Measurements from ENCODE around the gene LRP1B. TPM values are rescaled to one million over a fixed set of nuclear protein-coding genes. Genes with fewer than 3 reads are reported as not detected.
A peak's percentile ranks its signal among the peaks of the same experiment; 100 is the strongest.
"Not testable (repeated sequence)": the region's sequence is repeated elsewhere in the genome, so short reads cannot be mapped to it uniquely, and the experiment has no call there.

Gene LRP1B
- polyA plus RNA-seq, 6 donors from 2014 or later, result not detected

- Mint-ChIP-seq H3K27me3 (no peaks in the 10 kb centered on the region), H3K4me3 (peak overlapping the region in 1 of 8 donors; percentile 35), H3K4me1 (no peaks in the 10 kb centered on the region), H3K36me3 (no peaks in the 10 kb centered on the region), H3K9me3 (peaks cover 0 to 1% (median 0%) of the 10 kb centered on the region in 7 donors), H3K27ac (no peak overlapping the region)
- ATAC-seq (ENCODE audit: low read depth in 2 of 2) (no peak), DNase-seq (no peak)
Measured at GRCh38 chr2:140586379-140586778, 1544.4 kb downstream of the LRP1B start.

DNA sequence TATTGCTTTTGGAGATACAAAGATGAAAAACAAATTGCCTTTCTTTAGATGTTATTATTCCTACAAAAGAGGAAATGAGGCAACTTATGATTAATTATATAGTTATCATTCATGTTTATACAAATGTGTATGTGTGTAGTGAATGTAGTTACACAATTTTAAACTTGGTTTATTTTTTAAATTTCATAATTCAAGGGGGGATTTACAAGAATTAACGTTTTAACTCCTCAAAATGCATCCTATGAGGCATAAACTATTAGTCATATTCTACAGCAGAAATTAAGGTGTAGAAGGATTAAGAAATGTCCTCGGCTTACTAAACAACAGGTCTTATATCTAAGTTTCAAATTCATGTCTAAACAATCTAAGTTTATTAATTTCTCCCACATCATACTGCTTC, 1545.8 kb downstream of the LRP1B start:
- H3K9me3 Mint-ChIP-seq, result no peaks in the 10 kb centered on the region

DNA sequence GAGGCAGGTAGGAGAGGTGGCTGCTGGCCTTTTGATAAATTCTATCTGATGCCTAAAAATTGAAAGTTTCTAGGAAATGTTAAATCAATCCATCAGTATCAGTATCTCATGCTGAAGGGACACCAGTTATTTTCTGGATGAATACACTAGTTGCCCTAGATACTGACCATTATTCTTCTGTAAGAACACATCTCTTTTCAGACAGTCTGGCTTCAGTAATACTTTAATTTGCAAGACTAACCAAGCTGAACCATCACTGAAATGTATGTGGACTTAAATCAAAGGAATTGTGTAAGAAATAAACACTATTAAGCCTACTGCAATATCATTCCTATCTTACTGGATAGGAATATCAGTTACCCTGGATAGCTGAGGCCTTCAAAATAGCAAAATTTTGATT, 1546.3 kb downstream of the LRP1B start:
- H3K27ac Mint-ChIP-seq, result no peak overlapping the region
- ATAC-seq (ENCODE audit: low read depth in 2 of 2) (no peak), DNase-seq (no peak)
- H3K36me3 Mint-ChIP-seq, result no peaks in the 10 kb centered on the region
- H3K27me3 Mint-ChIP-seq, result no peaks in the 10 kb centered on the region
- H3K4me1 Mint-ChIP-seq, result no peaks in the 10 kb centered on the region
- H3K4me3 Mint-ChIP-seq, result no peak overlapping the region
- H3K9me3 Mint-ChIP-seq, result no peaks in the 10 kb centered on the region

More for the DNA sequence above, 1545.8 kb downstream of the LRP1B start:
- no peak for DNase-seq
- H3K27ac Mint-ChIP-seq, result no peak overlapping the region
- no peaks in the 10 kb centered on the region for H3K36me3 Mint-ChIP-seq
- no peaks in the 10 kb centered on the region for H3K4me1 Mint-ChIP-seq
- no peak for ATAC-seq (ENCODE audit: low read depth in 2 of 2)
- no peaks in the 10 kb centered on the region for H3K27me3 Mint-ChIP-seq
- no peak overlapping the region for H3K4me3 Mint-ChIP-seq

GRCh38 chr2:140580532-140581151, 1550.2 kb downstream of the LRP1B start:
- no peaks in the 10 kb centered on the region for H3K27me3 Mint-ChIP-seq
- ATAC-seq (ENCODE audit: low read depth in 2 of 2) (no peak), DNase-seq (no peak)
- peaks cover 0 to 8% (median 1%) of the 10 kb centered on the region in 7 donors for H3K9me3 Mint-ChIP-seq
- no peaks in the 10 kb centered on the region for H3K36me3 Mint-ChIP-seq
- H3K27ac Mint-ChIP-seq, result no peak overlapping the region
- no peaks in the 10 kb centered on the region for H3K4me1 Mint-ChIP-seq
- no peak overlapping the region for H3K4me3 Mint-ChIP-seq

- H3K4me3 Mint-ChIP-seq, result no peak overlapping the region
- H3K36me3 Mint-ChIP-seq, result no peaks in the 10 kb centered on the region
- DNase-seq, result no peak
- ATAC-seq (ENCODE audit: low read depth in 2 of 2), result no peak
- no peak overlapping the region for H3K27ac Mint-ChIP-seq
- H3K27me3 Mint-ChIP-seq, result no peaks in the 10 kb centered on the region
- no peaks in the 10 kb centered on the region for H3K4me1 Mint-ChIP-seq
- H3K9me3 Mint-ChIP-seq, result peaks cover 0 to 8% (median 2%) of the 10 kb centered on the region in 7 donors
Measured at GRCh38 chr2:140577453-140577852, 1553.4 kb downstream of the LRP1B start.

DNA sequence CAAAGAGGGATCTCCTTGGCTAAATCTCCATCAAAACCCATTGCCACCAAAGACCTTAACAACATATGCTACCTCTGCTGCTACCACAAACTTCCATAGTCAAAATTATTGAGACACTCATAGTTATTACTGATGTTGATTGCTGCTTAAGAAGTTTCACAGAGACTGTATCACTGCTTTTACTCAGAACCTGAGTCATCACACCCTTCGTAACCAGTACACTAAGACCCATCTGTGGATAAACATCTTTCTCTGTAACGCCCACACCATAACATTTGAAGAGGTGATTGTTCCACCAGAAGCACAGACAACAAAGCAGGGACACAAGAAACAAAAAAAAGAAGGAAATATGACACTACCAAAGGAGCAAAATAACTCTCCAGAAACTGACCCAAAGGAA, 1563.1 kb downstream of the LRP1B start:
- ATAC-seq (ENCODE audit: low read depth in 2 of 2), result no peak
- no peaks in the 10 kb centered on the region for H3K27me3 Mint-ChIP-seq

GRCh38 chr2:140565756-140566155, 1565.1 kb downstream of the LRP1B start:
- DNase-seq, result no peak
- Mint-ChIP-seq H3K9me3 (peaks cover 0 to 3% (median 0%) of the 10 kb centered on the region in 7 donors), H3K36me3 (no peaks in the 10 kb centered on the region), H3K4me3 (no peak overlapping the region), H3K4me1 (no peaks in the 10 kb centered on the region), H3K27ac (no peak overlapping the region), H3K27me3 (no peaks in the 10 kb centered on the region)
- no peak for ATAC-seq (ENCODE audit: low read depth in 2 of 2)

More for the DNA sequence above, 1563.1 kb downstream of the LRP1B start:
- Mint-ChIP-seq H3K4me1 (no peaks in the 10 kb centered on the region), H3K9me3 (peaks cover 0 to 3% (median 0%) of the 10 kb centered on the region in 7 donors), H3K4me3 (no peak overlapping the region), H3K27ac (no peak overlapping the region), H3K36me3 (no peaks in the 10 kb centered on the region)
- DNase-seq, result no peak

GRCh38 chr2:140555701-140556100, 1575.1 kb downstream of the LRP1B start:
- no peak overlapping the region for H3K27ac Mint-ChIP-seq
- H3K4me1 Mint-ChIP-seq, result no peaks in the 10 kb centered on the region
- no peaks in the 10 kb centered on the region for H3K36me3 Mint-ChIP-seq
- H3K9me3 Mint-ChIP-seq, result peaks cover 0 to 13% (median 0%) of the 10 kb centered on the region in 7 donors
- H3K27me3 Mint-ChIP-seq, result no peaks in the 10 kb centered on the region
- H3K4me3 Mint-ChIP-seq, result no peak overlapping the region
- DNase-seq (no peak), ATAC-seq (ENCODE audit: low read depth in 2 of 2) (no peak)

DNA sequence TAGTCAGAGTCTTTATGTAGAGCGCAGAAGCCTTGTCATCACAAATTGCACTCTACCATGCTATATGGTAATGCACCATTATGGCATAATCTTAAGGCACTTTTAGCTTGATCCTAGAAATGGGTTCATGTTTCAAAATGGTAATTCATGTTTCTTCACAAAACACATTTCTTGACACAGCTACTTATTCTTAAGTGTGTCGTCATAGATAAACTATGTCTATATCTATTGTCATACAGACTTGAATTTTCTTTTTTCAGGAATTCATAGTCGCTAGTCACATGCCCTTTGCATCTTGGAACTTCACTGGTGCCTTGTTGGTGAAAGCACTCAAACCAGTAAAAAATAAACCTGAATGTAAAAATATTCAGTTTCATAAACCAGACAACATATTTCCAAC, 1578.2 kb downstream of the LRP1B start:
- ATAC-seq (ENCODE audit: low read depth in 2 of 2), result no peak
- H3K27me3 Mint-ChIP-seq, result no peaks in the 10 kb centered on the region
- no peak for DNase-seq

DNA sequence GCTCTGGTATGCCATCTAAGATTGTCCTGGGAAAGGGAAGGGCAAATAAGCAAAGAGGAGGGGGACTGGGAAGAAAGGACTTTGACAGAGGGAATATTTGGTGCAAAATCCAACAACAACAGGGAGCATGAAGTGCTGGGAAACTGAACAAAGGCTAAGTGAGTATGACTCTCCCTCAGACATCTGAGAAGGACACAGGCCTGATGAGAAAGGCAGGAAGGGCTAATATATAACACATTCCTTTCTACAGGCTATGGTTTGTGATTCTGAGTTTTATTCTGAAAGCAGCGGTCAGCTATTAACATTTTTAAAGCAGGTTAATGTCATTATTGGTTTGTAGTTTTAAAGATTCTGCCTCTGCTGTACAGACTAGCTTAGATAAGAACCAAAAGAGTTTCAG, 1579.5 kb downstream of the LRP1B start:
- H3K4me3 Mint-ChIP-seq, result no peak overlapping the region

More for the DNA sequence above, 1578.2 kb downstream of the LRP1B start:
- no peaks in the 10 kb centered on the region for H3K36me3 Mint-ChIP-seq
- H3K4me1 Mint-ChIP-seq, result no peaks in the 10 kb centered on the region
- H3K27ac Mint-ChIP-seq, result no peak overlapping the region
- peaks cover 0 to 13% (median 0%) of the 10 kb centered on the region in 7 donors for H3K9me3 Mint-ChIP-seq
- no peak overlapping the region for H3K4me3 Mint-ChIP-seq

DNA sequence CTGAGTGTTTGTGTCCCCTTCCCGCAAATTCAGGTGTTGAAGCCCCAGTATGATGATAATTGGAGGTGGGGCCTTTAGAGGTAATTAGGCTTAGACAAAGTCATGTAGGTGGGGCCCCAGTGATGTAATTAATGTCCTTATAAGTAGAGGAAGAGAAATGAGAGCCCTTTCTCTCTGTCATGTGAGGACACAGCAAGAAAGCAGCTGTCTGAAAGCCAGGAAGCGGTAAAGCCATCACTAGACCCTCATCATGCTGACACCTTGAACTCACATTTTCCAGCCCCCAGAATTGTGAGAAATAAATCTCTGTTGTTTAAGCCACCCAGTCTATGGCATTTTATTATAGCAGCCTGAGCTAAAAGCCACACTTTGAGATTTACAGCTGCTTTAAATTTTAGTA, 1580.0 kb downstream of the LRP1B start:
- no peak overlapping the region for H3K27ac Mint-ChIP-seq

More for the DNA sequence above, 1579.5 kb downstream of the LRP1B start:
- ATAC-seq (ENCODE audit: low read depth in 2 of 2), result no peak
- peaks cover 0 to 10% (median 0%) of the 10 kb centered on the region in 7 donors for H3K9me3 Mint-ChIP-seq
- no peaks in the 10 kb centered on the region for H3K4me1 Mint-ChIP-seq
- H3K36me3 Mint-ChIP-seq, result no peaks in the 10 kb centered on the region
- no peaks in the 10 kb centered on the region for H3K27me3 Mint-ChIP-seq
- H3K27ac Mint-ChIP-seq, result no peak overlapping the region
- no peak for DNase-seq

GRCh38 chr2:140544769-140545168, 1586.0 kb downstream of the LRP1B start:
- not testable (repeated sequence) for H3K27me3 Mint-ChIP-seq; H3K9me3 Mint-ChIP-seq; H3K36me3 Mint-ChIP-seq; ATAC-seq (ENCODE audit: low read depth in 2 of 2); DNase-seq; H3K4me3 Mint-ChIP-seq; H3K27ac Mint-ChIP-seq; H3K4me1 Mint-ChIP-seq

More for the DNA sequence above, 1580.0 kb downstream of the LRP1B start:
- DNase-seq (no peak), ATAC-seq (ENCODE audit: low read depth in 2 of 2) (no peak)
- H3K9me3 Mint-ChIP-seq, result peaks cover 0 to 14% (median 0%) of the 10 kb centered on the region in 7 donors
- H3K4me1 Mint-ChIP-seq, result no peaks in the 10 kb centered on the region
- H3K27me3 Mint-ChIP-seq, result no peaks in the 10 kb centered on the region
- H3K36me3 Mint-ChIP-seq, result no peaks in the 10 kb centered on the region
- no peak overlapping the region for H3K4me3 Mint-ChIP-seq

DNA sequence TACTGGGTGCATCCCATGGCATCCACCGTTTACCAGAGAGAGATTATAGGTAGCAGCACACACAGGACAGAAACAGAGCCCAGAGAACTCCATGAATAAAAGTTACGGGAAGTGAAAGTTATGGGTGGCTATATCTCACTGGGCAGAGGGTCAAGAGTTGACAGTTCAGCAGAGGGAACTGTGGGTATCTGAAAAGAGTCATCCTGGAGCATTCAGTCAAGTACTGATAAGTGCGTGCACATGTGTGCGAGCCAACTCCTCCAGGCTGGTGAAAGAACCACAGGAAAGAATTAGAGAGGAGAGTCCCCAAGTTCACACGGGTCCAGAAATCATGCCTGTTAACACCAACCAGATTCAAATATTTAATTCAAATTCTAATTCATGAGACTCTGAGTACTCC, 1588.2 kb downstream of the LRP1B start:
- no peak for ATAC-seq (ENCODE audit: low read depth in 2 of 2)
- Mint-ChIP-seq H3K36me3 (no peaks in the 10 kb centered on the region), H3K27me3 (no peaks in the 10 kb centered on the region), H3K4me1 (no peaks in the 10 kb centered on the region), H3K27ac (peak overlapping the region in 1 of 6 donors; percentile 8), H3K9me3 (peaks cover 0 to 7% (median 1%) of the 10 kb centered on the region in 7 donors), H3K4me3 (no peak overlapping the region)
- DNase-seq, result no peak

DNA sequence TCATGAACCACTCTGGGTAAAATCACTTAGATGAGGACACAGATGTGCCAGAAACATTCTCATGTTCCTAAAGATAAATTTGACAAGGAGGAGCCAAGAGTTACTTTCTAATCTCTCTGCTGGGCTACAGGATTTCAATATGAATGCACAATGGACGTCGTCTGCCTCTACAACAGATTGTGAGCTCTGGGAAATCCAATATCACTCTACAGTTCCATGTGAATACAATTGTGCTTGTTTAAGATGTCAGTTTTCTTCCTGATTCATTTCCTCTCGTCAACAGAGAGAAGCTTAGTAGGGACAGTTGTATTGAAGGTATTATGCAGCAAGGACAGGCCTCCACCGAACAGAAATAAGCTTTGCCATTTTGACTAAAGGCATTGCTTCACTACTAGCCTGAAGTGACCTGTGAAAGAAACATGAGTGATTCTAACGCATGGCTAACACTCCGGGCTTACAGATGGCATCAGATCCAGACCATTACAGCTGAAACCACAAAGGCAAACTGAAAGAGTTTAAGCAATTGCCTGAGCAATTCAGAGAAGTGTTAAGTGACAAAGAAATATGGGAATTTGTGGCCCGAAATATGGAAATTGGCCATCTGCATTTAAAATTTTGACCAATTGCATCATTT, 1591.5 kb downstream of the LRP1B start:
- Mint-ChIP-seq H3K4me3 (no peak overlapping the region), H3K9me3 (peaks cover 0 to 2% (median 0%) of the 10 kb centered on the region in 7 donors), H3K4me1 (no peaks in the 10 kb centered on the region), H3K27ac (no peak overlapping the region), H3K27me3 (no peaks in the 10 kb centered on the region), H3K36me3 (no peaks in the 10 kb centered on the region)
- ATAC-seq (ENCODE audit: low read depth in 2 of 2) (no peak), DNase-seq (no peak)
